ENCODE measurements around the gene SLC28A1. TPM values are rescaled to one million over a fixed set of nuclear protein-coding genes. Genes with fewer than 3 reads are reported as not detected.

The SLC28A1 gene
- total RNA-seq, 1 experiment from 2014 or later, result not detected

GRCh38 chr15:84953726-84954125, 69.3 kb downstream of the SLC28A1 start:
- H3K9ac ChIP-seq (ENCODE audit: low read length), result no peak overlapping the region
- DNase-seq (ENCODE audit: low read depth, low spot score) (no peak), ATAC-seq (no peak)
- no peaks in the 10 kb centered on the region for H3K27me3 ChIP-seq (ENCODE audit: insufficient read depth, low read length)
- no peaks in the 10 kb centered on the region for H3K79me2 ChIP-seq (ENCODE audit: insufficient read depth, low read length)
- H2AFZ ChIP-seq (ENCODE audit: low read depth, low read length, poor library complexity, severe bottlenecking), result no peak overlapping the region
- RAD21 ChIA-PET (ENCODE audit: low non-redundant PET in 1 of 2, low total read pairs in 2 of 2, uncharacterized antibody in 2 of 2, unreplicated experiment in 2 of 2), result interaction anchor here in 1 of 2 experiments (0.6 kb wide), 1 partner anchor 26 kb away, joined by 3 read pairs; no protein-coding TSS in a partner anchor
- no peaks in the 10 kb centered on the region for H3K9me3 ChIP-seq (ENCODE audit: control insufficient read depth in 1 of 2, insufficient read depth in 1 of 2, low read depth in 1 of 2, low read length in 2 of 2)
- CTCF ChIA-PET, result interaction anchor here (0.8 to 1.4 kb wide), 2 partner anchors 51 to 215 kb away, joined by 3 read pairs; no protein-coding TSS in a partner anchor
- H3K4me2 ChIP-seq (ENCODE audit: low read length), result no peak overlapping the region
- BruUV-seq (replicated peaks), result no TSS peak
- no peaks in the 10 kb centered on the region for H4K20me1 ChIP-seq (ENCODE audit: insufficient read depth)
- TF ChIP-seq FOSL1 (IDR thresholded peaks at IDR 0.05; ENCODE audit: low read depth), result no peak
- no peak for TF ChIP-seq RAD21 (IDR thresholded peaks at IDR 0.05; ENCODE audit: low read depth)
- TF ChIP-seq ELF1 (IDR thresholded peaks at IDR 0.05; ENCODE audit: borderline replicate concordance, low read depth), result no peak
- no peak for TF ChIP-seq CEBPB (IDR thresholded peaks at IDR 0.05; ENCODE audit: low read depth)
- no peak for TF ChIP-seq SIN3A (IDR thresholded peaks at IDR 0.05; ENCODE audit: low read depth)
- no peak for TF ChIP-seq MAX (IDR thresholded peaks at IDR 0.05)
- TF ChIP-seq CBX3 (IDR thresholded peaks at IDR 0.05; ENCODE audit: low read depth), result no peak
- no peak for TF ChIP-seq SRF (IDR thresholded peaks at IDR 0.05; ENCODE audit: low read depth)
- TF ChIP-seq EZH2 (IDR thresholded peaks at IDR 0.05), result no peak
- no peak for TF ChIP-seq YY1 (IDR thresholded peaks at IDR 0.05; ENCODE audit: extremely low read depth, insufficient replicate concordance, low read depth, low read length)
- no peak for TF ChIP-seq EZH2phosphoT487 (IDR thresholded peaks at IDR 0.05; ENCODE audit: borderline replicate concordance)
- TF ChIP-seq, protein P1, sequence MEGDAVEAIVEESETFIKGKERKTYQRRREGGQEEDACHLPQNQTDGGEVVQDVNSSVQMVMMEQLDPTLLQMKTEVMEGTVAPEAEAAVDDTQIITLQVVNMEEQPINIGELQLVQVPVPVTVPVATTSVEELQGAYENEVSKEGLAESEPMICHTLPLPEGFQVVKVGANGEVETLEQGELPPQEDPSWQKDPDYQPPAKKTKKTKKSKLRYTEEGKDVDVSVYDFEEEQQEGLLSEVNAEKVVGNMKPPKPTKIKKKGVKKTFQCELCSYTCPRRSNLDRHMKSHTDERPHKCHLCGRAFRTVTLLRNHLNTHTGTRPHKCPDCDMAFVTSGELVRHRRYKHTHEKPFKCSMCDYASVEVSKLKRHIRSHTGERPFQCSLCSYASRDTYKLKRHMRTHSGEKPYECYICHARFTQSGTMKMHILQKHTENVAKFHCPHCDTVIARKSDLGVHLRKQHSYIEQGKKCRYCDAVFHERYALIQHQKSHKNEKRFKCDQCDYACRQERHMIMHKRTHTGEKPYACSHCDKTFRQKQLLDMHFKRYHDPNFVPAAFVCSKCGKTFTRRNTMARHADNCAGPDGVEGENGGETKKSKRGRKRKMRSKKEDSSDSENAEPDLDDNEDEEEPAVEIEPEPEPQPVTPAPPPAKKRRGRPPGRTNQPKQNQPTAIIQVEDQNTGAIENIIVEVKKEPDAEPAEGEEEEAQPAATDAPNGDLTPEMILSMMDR (IDR thresholded peaks at IDR 0.05 in 2 of 3, conservative IDR thresholded peaks at IDR 0.05 in 1 of 3; ENCODE audit: borderline replicate concordance in 1 of 3, insufficient read depth in 1 of 3, low read depth in 2 of 3, low read length in 2 of 3), result no peak
- no peak for TF ChIP-seq ZFX (IDR thresholded peaks at IDR 0.05)
- POLR2A ChIA-PET, result no interaction called here
- no peak overlapping the region for H3K27ac ChIP-seq (ENCODE audit: low read depth, low read length)
- H3K4me1 ChIP-seq (ENCODE audit: control insufficient read depth in 1 of 2, insufficient read depth in 2 of 2, low read length in 2 of 2), result peaks cover 5 to 12% of the 10 kb centered on the region in 2 experiments; a peak in 3 of 4 replicates
- H3K4me3 ChIP-seq (replicated peaks in 1 of 2; ENCODE audit: low read depth in 1 of 2, low read length in 2 of 2), result no peak overlapping the region
- no peaks in the 10 kb centered on the region for H3K36me3 ChIP-seq (ENCODE audit: control insufficient read depth in 1 of 2, insufficient read depth in 2 of 2, low read length in 2 of 2)
- intact Hi-C loops (cut with micrococcal nuclease), result no loop called here
- no peaks in the 10 kb centered on the region for H3K9me2 ChIP-seq (ENCODE audit: insufficient read depth)
